Measurements from ENCODE around the gene MAN1A1. TPM values are rescaled to one million over a fixed set of nuclear protein-coding genes. Genes with fewer than 3 reads are reported as not detected.

Gene MAN1A1
- total and polyA plus RNA-seq, 4 donors = 11.7 to 60.4 (median 33.7) TPM

DNA sequence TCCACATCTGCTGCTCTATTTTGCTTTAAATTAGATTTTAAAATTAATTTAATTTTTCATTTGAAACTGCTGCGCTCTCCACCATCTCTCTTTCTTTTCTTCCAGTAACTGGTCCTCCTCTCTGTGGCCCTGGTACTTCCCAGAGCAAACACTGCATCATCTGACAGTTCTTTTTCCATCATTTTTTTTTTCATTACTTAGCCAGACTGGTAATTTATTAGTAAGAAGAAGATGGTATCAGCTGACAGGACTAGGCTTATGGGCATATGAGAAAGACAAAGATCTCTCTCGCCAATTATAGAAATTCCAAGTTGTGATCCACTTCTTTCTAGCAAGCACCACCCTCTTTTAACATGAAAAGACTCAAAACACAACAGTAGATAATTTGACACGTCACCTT lies 197.4 kb downstream of the MAN1A1 start:
- Histone ChIP-seq H3K4me3 (ENCODE audit: low read depth, low read length) (no peak overlapping the region), H3K27ac (ENCODE audit: low read depth, low read length) (no peak overlapping the region), H3K27me3 (ENCODE audit: control insufficient read depth, insufficient read depth, low read length) (no peaks in the 10 kb centered on the region), H3K4me1 (ENCODE audit: control insufficient read depth, insufficient read depth, low read length) (peaks cover 6% of the 10 kb centered on the region), H3K36me3 (ENCODE audit: control insufficient read depth, insufficient read depth, low read length) (no peaks in the 10 kb centered on the region), H3K9me3 (ENCODE audit: control insufficient read depth, insufficient read depth, low read length) (no peaks in the 10 kb centered on the region)
- DNase-seq (ENCODE audit: low read depth in 4 of 6, low spot score in 6 of 6) = no peak
- no CpG with 5 or more reads among the region's 3 CpGs for WGBS (ENCODE audit: insufficient coverage)

- Histone ChIP-seq H3K27me3 (ENCODE audit: control insufficient read depth, insufficient read depth, low read length) (no peaks in the 10 kb centered on the region), H3K4me1 (ENCODE audit: control insufficient read depth, insufficient read depth, low read length) (peaks cover 6% of the 10 kb centered on the region), H3K27ac (ENCODE audit: low read depth, low read length) (no peak overlapping the region), H3K4me3 (ENCODE audit: low read depth, low read length) (no peak overlapping the region), H3K9me3 (ENCODE audit: control insufficient read depth, insufficient read depth, low read length) (no peaks in the 10 kb centered on the region), H3K36me3 (ENCODE audit: control insufficient read depth, insufficient read depth, low read length) (no peaks in the 10 kb centered on the region)
- 50% methylated on average over 2 of the region's 9 CpGs for WGBS (ENCODE audit: insufficient coverage)
- DNase-seq (ENCODE audit: low read depth in 4 of 6, low spot score in 6 of 6) = no peak
These were observed 200.6 kb downstream of the MAN1A1 start for GRCh38 chr6:119148825-119149525.

GRCh38 chr6:119148098-119148824 lies 201.3 kb downstream of the MAN1A1 start:
- peak; percentile 69 to 93 (median 76) for DNase-seq (ENCODE audit: low read depth in 4 of 6, low spot score in 6 of 6)
- no peaks in the 10 kb centered on the region for H3K27me3 ChIP-seq (ENCODE audit: control insufficient read depth, insufficient read depth, low read length)
- WGBS (ENCODE audit: insufficient coverage) = 14% methylated on average over 5 of the region's 5 CpGs
- H3K9me3 ChIP-seq (ENCODE audit: control insufficient read depth, insufficient read depth, low read length) = no peaks in the 10 kb centered on the region
- H3K4me3 ChIP-seq (ENCODE audit: low read depth, low read length) = no peak overlapping the region
- peaks cover 6% of the 10 kb centered on the region for H3K4me1 ChIP-seq (ENCODE audit: control insufficient read depth, insufficient read depth, low read length)
- peak overlapping the region; percentile 38 for H3K27ac ChIP-seq (ENCODE audit: low read depth, low read length)
- no peaks in the 10 kb centered on the region for H3K36me3 ChIP-seq (ENCODE audit: control insufficient read depth, insufficient read depth, low read length)

- Histone ChIP-seq H3K27ac (ENCODE audit: low read depth, low read length) (no peak overlapping the region), H3K9me3 (ENCODE audit: control insufficient read depth, insufficient read depth, low read length) (no peaks in the 10 kb centered on the region), H3K4me1 (ENCODE audit: control insufficient read depth, insufficient read depth, low read length) (peaks cover 6% of the 10 kb centered on the region), H3K4me3 (ENCODE audit: low read depth, low read length) (no peak overlapping the region), H3K27me3 (ENCODE audit: control insufficient read depth, insufficient read depth, low read length) (no peaks in the 10 kb centered on the region), H3K36me3 (ENCODE audit: control insufficient read depth, insufficient read depth, low read length) (no peaks in the 10 kb centered on the region)
- DNase-seq (ENCODE audit: low read depth in 4 of 6, low spot score in 6 of 6) = no peak
- 59% methylated on average over 2 of the region's 6 CpGs for WGBS (ENCODE audit: insufficient coverage)
These were observed 202.2 kb downstream of the MAN1A1 start for GRCh38 chr6:119147101-119148053.

DNA sequence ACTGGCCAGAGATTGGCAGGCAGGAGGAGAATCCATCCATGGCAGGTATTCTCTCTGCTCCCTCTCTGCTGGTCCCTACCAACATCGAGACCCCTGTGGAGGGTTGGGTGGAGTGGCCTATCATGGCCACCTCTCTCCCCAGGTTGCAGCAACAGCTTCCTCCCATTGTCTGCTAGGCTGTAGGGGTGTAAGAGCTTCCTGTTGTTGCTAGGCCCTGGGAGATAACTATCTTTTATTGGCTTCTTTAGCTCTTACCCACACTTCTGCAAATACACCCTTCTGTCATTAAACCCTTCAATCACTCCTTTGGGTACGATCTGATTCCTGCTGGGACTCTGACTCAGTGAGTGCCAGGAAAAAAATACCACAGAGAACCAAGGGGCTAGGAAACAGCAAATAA lies 204.4 kb downstream of the MAN1A1 start:
- H3K9me3 ChIP-seq (ENCODE audit: control insufficient read depth, insufficient read depth, low read length) = no peaks in the 10 kb centered on the region
- H3K4me1 ChIP-seq (ENCODE audit: control insufficient read depth, insufficient read depth, low read length) = peaks cover 6% of the 10 kb centered on the region
- WGBS (ENCODE audit: insufficient coverage) = 20% methylated on average over 1 of the region's 2 CpGs

DNA sequence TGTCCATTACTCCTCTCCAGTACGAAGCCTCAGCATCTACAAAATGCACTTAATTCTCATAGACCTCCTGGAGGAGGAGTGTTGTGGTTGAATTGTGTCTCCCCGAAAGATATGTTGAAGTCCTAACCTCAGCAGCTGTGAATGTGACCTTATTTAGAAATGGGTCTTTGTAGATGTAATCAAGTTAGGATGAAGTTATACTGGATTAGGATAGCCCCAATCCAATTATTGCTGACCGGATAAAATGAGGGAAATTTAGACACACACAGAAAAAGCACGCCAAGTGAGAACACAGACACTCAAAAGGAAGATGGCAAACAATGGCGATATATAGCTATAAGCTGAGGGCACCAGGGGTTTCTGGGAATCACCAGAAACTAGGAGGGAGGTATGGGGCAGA lies 206.9 kb downstream of the MAN1A1 start:
- H3K9me3 ChIP-seq (ENCODE audit: control insufficient read depth, insufficient read depth, low read length) = no peaks in the 10 kb centered on the region
- H3K4me1 ChIP-seq (ENCODE audit: control insufficient read depth, insufficient read depth, low read length) = peaks cover 4% of the 10 kb centered on the region
- no peaks in the 10 kb centered on the region for H3K36me3 ChIP-seq (ENCODE audit: control insufficient read depth, insufficient read depth, low read length)
- no peak overlapping the region for H3K27ac ChIP-seq (ENCODE audit: low read depth, low read length)
- no peaks in the 10 kb centered on the region for H3K27me3 ChIP-seq (ENCODE audit: control insufficient read depth, insufficient read depth, low read length)
- WGBS (ENCODE audit: insufficient coverage) = 100% methylated on average over 2 of the region's 5 CpGs
- no peak overlapping the region for H3K4me3 ChIP-seq (ENCODE audit: low read depth, low read length)
- no peak for DNase-seq (ENCODE audit: low read depth in 4 of 6, low spot score in 6 of 6)

More for the DNA sequence above, 204.4 kb downstream of the MAN1A1 start:
- no peak overlapping the region for H3K27ac ChIP-seq (ENCODE audit: low read depth, low read length)
- no peak for DNase-seq (ENCODE audit: low read depth in 4 of 6, low spot score in 6 of 6)
- H3K4me3 ChIP-seq (ENCODE audit: low read depth, low read length) = no peak overlapping the region
- H3K36me3 ChIP-seq (ENCODE audit: control insufficient read depth, insufficient read depth, low read length) = no peaks in the 10 kb centered on the region
- no peaks in the 10 kb centered on the region for H3K27me3 ChIP-seq (ENCODE audit: control insufficient read depth, insufficient read depth, low read length)

GRCh38 chr6:119142041-119142440 lies 207.5 kb downstream of the MAN1A1 start:
- H3K27ac ChIP-seq (ENCODE audit: low read depth, low read length) = no peak overlapping the region
- H3K4me3 ChIP-seq (ENCODE audit: low read depth, low read length) = no peak overlapping the region
- H3K36me3 ChIP-seq (ENCODE audit: control insufficient read depth, insufficient read depth, low read length) = no peaks in the 10 kb centered on the region
- no peak for DNase-seq (ENCODE audit: low read depth in 4 of 6, low spot score in 6 of 6)
- 90% methylated on average over 2 of the region's 9 CpGs for WGBS (ENCODE audit: insufficient coverage)
- H3K9me3 ChIP-seq (ENCODE audit: control insufficient read depth, insufficient read depth, low read length) = no peaks in the 10 kb centered on the region
- peaks cover 4% of the 10 kb centered on the region for H3K4me1 ChIP-seq (ENCODE audit: control insufficient read depth, insufficient read depth, low read length)
- H3K27me3 ChIP-seq (ENCODE audit: control insufficient read depth, insufficient read depth, low read length) = no peaks in the 10 kb centered on the region

DNA sequence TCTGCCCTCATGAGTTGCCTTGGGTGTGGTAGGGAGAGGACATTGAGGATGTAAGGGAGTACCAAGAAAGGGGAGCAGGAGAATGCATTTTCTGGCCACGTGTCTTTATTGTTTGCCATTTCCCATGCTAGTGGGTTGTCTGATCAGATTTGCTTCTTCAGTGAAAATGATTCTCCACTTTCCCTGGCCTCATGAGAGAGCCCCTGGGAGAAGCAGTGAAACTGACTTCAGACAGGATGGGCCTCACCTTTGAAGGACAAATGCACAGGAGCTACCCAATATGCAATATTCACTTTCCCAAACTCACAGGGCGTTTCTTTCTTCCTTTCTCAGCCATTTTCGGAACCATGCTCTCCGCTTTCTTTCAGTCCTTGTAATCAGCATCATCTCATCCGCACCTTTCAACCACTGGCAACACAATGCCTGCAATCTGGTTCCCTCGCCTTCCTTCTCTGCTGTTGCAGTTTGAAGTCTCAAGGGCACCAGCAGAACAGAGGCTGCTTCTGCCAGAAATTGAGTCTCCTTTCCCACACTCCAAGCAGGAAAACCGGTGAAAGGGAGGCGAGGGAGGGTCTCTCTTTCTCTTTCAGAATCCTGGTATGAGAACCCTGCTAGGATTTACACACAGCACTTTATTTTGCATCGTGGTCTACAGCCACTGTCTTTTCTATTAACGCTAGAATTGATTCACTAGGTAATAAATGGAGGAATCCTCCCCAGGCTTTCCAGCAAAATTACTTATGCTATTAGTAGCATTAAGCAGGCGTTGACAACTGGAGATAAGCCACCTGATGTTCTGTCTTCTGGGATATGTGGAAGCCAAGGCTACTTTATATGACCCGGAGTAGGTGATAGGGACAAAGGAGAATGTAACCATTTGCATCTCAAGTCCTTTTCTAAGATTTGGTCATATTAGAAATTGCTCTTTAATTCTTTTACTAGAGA lies 209.1 kb downstream of the MAN1A1 start:
- Histone ChIP-seq H3K27ac (ENCODE audit: low read depth, low read length) (no peak overlapping the region), H3K9me3 (ENCODE audit: control insufficient read depth, insufficient read depth, low read length) (no peaks in the 10 kb centered on the region), H3K36me3 (ENCODE audit: control insufficient read depth, insufficient read depth, low read length) (no peaks in the 10 kb centered on the region), H3K27me3 (ENCODE audit: control insufficient read depth, insufficient read depth, low read length) (no peaks in the 10 kb centered on the region), H3K4me1 (ENCODE audit: control insufficient read depth, insufficient read depth, low read length) (peaks cover 4% of the 10 kb centered on the region), H3K4me3 (ENCODE audit: low read depth, low read length) (no peak overlapping the region)
- DNase-seq (ENCODE audit: low read depth in 4 of 6, low spot score in 6 of 6) = peak in 1 of 6 donors; percentile 46
- WGBS (ENCODE audit: insufficient coverage) = 93% methylated on average over 5 of the region's 12 CpGs

All from spinal cord (tissue), 10 donors.